ENCODE measurements around the gene TNFAIP1. TPM values are rescaled to one million over a fixed set of nuclear protein-coding genes. Genes with fewer than 3 reads are reported as not detected.

TNFAIP1 gene
- total RNA-seq, 1 donor from 2014 or later, result 104 TPM

DNA sequence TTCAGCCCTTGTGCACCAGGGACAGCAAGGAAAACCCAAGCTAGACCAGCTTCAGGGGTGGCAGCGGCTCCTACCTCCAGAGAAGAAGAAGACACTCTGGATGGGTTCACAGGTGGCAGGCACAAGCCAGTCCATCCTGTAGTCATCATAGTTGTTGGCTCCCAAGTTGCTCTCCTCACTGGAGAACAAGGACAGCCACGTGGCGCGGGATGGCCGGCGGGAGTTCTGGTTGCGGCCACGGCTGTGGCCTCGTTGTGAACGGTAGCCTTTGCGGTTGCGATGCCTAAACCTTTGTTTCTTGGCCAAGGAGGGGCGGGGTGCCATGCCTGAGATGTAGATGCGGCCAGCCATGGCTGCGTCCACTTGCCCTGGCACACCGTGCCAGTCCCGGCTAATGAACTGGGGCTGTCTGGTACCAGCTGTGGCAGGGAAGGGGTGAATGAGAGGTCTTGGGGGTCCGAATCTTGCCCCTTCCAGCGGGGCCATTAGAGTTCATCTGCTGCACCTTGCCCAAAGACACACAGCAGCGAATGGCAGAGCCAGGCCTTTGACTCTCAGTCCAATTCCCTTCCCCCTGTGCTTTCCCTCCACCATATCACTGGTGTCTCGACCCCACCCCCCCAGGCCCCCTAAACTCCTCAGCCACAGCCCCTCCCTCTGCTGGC, 32.2 kb downstream of the TNFAIP1 start:
- TF ChIP-seq, protein P1, sequence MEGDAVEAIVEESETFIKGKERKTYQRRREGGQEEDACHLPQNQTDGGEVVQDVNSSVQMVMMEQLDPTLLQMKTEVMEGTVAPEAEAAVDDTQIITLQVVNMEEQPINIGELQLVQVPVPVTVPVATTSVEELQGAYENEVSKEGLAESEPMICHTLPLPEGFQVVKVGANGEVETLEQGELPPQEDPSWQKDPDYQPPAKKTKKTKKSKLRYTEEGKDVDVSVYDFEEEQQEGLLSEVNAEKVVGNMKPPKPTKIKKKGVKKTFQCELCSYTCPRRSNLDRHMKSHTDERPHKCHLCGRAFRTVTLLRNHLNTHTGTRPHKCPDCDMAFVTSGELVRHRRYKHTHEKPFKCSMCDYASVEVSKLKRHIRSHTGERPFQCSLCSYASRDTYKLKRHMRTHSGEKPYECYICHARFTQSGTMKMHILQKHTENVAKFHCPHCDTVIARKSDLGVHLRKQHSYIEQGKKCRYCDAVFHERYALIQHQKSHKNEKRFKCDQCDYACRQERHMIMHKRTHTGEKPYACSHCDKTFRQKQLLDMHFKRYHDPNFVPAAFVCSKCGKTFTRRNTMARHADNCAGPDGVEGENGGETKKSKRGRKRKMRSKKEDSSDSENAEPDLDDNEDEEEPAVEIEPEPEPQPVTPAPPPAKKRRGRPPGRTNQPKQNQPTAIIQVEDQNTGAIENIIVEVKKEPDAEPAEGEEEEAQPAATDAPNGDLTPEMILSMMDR (IDR thresholded peaks at IDR 0.05; ENCODE audit: unreplicated experiment), result no peak
- Mint-ChIP-seq H3K4me3 (ENCODE audit: unreplicated experiment) (no peak overlapping the region), H3K27ac (ENCODE audit: unreplicated experiment) (no peak overlapping the region), H3K4me1 (ENCODE audit: unreplicated experiment) (peaks cover 4% of the 10 kb centered on the region), H3K9me3 (ENCODE audit: unreplicated experiment) (no peaks in the 10 kb centered on the region), H3K36me3 (ENCODE audit: low read depth, unreplicated experiment) (peaks cover 4% of the 10 kb centered on the region), H3K27me3 (ENCODE audit: unreplicated experiment) (peaks cover 9% of the 10 kb centered on the region)
- DNase-seq (ENCODE audit: low spot score), result no peak

DNA sequence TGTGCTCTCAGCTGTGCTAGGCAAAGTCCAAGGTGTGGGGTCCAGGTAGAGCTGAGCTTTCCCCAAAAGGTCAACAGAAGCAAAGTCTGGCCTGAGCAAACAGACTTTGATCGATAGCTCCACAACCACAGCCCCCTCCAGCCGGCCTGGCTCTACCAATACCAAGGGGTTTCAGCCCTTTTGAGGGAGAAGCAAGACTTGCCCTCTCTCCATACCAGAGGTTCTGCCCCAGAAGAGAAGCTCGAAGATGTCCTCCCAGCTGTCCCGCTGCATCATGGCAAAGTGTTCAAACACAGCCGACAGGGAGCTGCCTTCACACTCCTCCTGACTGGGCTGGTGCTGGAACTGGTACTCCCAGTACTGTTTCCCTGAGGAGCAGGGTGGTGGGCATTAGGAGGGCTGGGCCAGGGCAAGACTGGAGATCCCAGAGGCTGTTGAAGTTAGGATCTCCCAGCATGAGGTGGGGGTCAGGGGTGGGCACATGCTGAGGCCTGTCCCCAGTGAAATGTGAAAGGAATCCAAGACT, 32.8 kb downstream of the TNFAIP1 start:
- peaks cover 10% of the 10 kb centered on the region for H3K27me3 Mint-ChIP-seq (ENCODE audit: unreplicated experiment)
- TF ChIP-seq, protein P1 (IDR thresholded peaks at IDR 0.05; ENCODE audit: unreplicated experiment), result no peak
- H3K27ac Mint-ChIP-seq (ENCODE audit: unreplicated experiment), result no peak overlapping the region
- H3K9me3 Mint-ChIP-seq (ENCODE audit: unreplicated experiment), result no peaks in the 10 kb centered on the region
- H3K4me1 Mint-ChIP-seq (ENCODE audit: unreplicated experiment), result peaks cover 6% of the 10 kb centered on the region
- no peak for DNase-seq (ENCODE audit: low spot score)
- no peak overlapping the region for H3K4me3 Mint-ChIP-seq (ENCODE audit: unreplicated experiment)
- H3K36me3 Mint-ChIP-seq (ENCODE audit: low read depth, unreplicated experiment), result peaks cover 3% of the 10 kb centered on the region

DNA sequence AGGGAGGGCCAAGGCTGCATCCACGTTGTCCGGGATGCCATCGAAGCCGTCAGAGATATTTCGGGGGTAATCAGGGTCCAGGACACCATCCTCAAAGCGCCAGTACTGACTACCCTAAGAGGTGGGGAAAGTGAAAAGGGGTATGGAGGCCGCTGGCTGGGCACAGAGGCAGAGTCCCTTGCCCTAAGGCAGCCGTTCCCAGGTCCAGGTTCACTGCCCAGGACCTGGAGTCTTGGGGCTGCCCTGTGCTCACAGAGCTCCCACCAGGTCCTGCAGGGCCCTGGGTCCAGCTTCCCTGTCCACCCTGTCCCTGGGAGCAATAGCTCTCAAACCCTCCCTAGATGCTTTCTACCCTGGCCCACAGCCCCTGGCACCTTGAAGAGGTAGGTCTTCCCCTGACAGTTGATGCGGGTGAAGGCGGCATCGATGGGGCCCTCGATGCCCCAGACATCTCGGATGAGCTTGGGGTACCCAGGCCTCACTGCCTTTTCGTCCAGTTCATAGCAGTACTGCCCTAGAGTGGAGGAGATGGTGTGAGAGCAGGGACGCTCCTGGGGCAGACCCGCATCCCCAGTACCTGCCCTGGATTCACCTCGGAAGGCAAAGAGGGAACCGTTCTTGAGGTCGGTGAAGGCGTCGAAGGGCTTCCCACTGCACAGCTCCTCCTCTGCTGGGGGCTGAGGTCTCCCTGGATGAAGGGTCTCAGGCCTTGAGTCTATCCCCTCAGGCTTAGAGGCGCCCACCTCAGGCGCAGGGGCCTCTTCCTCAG, 33.5 kb downstream of the TNFAIP1 start:
- DNase-seq (ENCODE audit: low spot score), result no peak
- TF ChIP-seq, protein P1 (IDR thresholded peaks at IDR 0.05; ENCODE audit: unreplicated experiment), result no peak
- H3K9me3 Mint-ChIP-seq (ENCODE audit: unreplicated experiment), result no peaks in the 10 kb centered on the region
- no peaks in the 10 kb centered on the region for H3K36me3 Mint-ChIP-seq (ENCODE audit: low read depth, unreplicated experiment)
- no peak overlapping the region for H3K27ac Mint-ChIP-seq (ENCODE audit: unreplicated experiment)
- H3K4me3 Mint-ChIP-seq (ENCODE audit: unreplicated experiment), result no peak overlapping the region
- peaks cover 15% of the 10 kb centered on the region for H3K27me3 Mint-ChIP-seq (ENCODE audit: unreplicated experiment)
- H3K4me1 Mint-ChIP-seq (ENCODE audit: unreplicated experiment), result peaks cover 6% of the 10 kb centered on the region

DNA sequence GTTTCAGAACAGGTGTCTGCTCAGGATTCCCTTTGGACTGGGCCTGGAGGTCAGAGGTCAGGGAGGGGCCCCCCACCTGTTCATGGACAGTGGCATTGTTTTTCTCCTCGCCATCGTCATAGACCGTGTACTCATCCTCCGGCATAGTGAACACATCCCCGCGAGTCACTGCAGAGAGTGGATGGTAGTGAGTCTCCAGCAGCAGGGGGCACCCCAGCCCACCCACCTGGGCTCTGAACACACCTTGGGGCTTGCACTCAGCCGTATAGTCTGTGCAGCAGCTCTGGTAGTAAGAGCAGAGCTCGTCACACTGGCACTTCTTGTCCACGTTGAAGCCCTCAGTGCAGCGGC, 34.1 kb downstream of the TNFAIP1 start:
- peaks cover 17% of the 10 kb centered on the region for H3K27me3 Mint-ChIP-seq (ENCODE audit: unreplicated experiment)
- no peak overlapping the region for H3K4me3 Mint-ChIP-seq (ENCODE audit: unreplicated experiment)
- no peaks in the 10 kb centered on the region for H3K36me3 Mint-ChIP-seq (ENCODE audit: low read depth, unreplicated experiment)
- no peak for DNase-seq (ENCODE audit: low spot score)
- H3K4me1 Mint-ChIP-seq (ENCODE audit: unreplicated experiment), result peaks cover 6% of the 10 kb centered on the region
- TF ChIP-seq, protein P1 (IDR thresholded peaks at IDR 0.05; ENCODE audit: unreplicated experiment), result no peak
- H3K9me3 Mint-ChIP-seq (ENCODE audit: unreplicated experiment), result no peaks in the 10 kb centered on the region
- H3K27ac Mint-ChIP-seq (ENCODE audit: unreplicated experiment), result no peak overlapping the region

Measured in endothelial cell (in vitro differentiated cells).